HepG2 (cell line): Measurements from ENCODE around the gene RBM12. TPM values are rescaled to one million over a fixed set of nuclear protein-coding genes. Genes with fewer than 3 reads are reported as not detected.

ENCODE experiments used
- ATF7-NPFF ChIP-seq: sonication (generic); formaldehyde crosslinking; IDR thresholded peaks from 2 replicates; pipeline ENCODE4 v1.8.1; 2023; ENCODE audit warnings: mild to moderate bottlenecking, low read depth, missing genetic modification reagents, moderate library complexity
- CENPX ChIP-seq: sonication (generic); formaldehyde crosslinking; IDR thresholded peaks from 2 replicates; pipeline ENCODE4 v1.9.0; 2021; ENCODE audit warnings: mild to moderate bottlenecking, missing genetic modification reagents, moderate library complexity
- HES4 ChIP-seq: sonication (generic); formaldehyde crosslinking; IDR thresholded peaks from 2 replicates; pipeline ENCODE4 v1.9.0; 2021; ENCODE audit warnings: mild to moderate bottlenecking, missing genetic modification reagents, borderline replicate concordance
- KDM5B ChIP-seq: sonication (generic); formaldehyde crosslinking; IDR thresholded peaks from 2 replicates; pipeline ENCODE4 v1.4.0; 2020; ENCODE audit warnings: missing genetic modification reagents, mild to moderate bottlenecking, borderline replicate concordance
- MIER2 ChIP-seq: IDR thresholded peaks from 2 replicates; pipeline ENCODE4 v1.6.1; 2016; ENCODE audit warnings: missing biosample characterization, missing genetic modification reagents
- NFIC ChIP-seq: IDR thresholded peaks from 2 replicates; pipeline ENCODE4 v1.6.1; 2012; ENCODE audit warnings: mild to moderate bottlenecking, low read length, inconsistent platforms
- PHF8 ChIP-seq: sonication (generic); formaldehyde crosslinking; IDR thresholded peaks from 2 replicates; pipeline ENCODE4 v1.5.0; 2020; ENCODE audit warnings: missing genetic modification reagents
- SMAD3 ChIP-seq: sonication (generic); formaldehyde crosslinking; IDR thresholded peaks from 2 replicates; pipeline ENCODE4 v1.4.0; 2020; ENCODE audit warnings: missing genetic modification reagents
- ZNF20 ChIP-seq: sonication (generic); formaldehyde crosslinking; IDR thresholded peaks from 2 replicates; pipeline ENCODE4 v1.4.0; 2020; ENCODE audit warnings: mild to moderate bottlenecking, moderate library complexity, missing genetic modification reagents
- ZNF30 ChIP-seq: sonication (generic); formaldehyde crosslinking; IDR thresholded peaks from 2 replicates; pipeline ENCODE4 v1.5.0; 2020; ENCODE audit warnings: mild to moderate bottlenecking, missing genetic modification reagents
- ZNF441 ChIP-seq: sonication (generic); formaldehyde crosslinking; IDR thresholded peaks from 2 replicates; pipeline ENCODE4 v1.7.0; 2021; ENCODE audit warnings: missing genetic modification reagents, borderline replicate concordance
- ZNF607 ChIP-seq: sonication (generic); formaldehyde crosslinking; IDR thresholded peaks from 2 replicates; pipeline ENCODE4 v1.5.1; 2020; ENCODE audit warnings: missing genetic modification reagents, mild to moderate bottlenecking, borderline replicate concordance
- ZNF614 ChIP-seq: IDR thresholded peaks from 2 replicates; pipeline ENCODE4 v1.6.1; 2018; ENCODE audit warnings: missing biosample characterization, missing genetic modification reagents, inconsistent platforms, borderline replicate concordance
- ZNF629 ChIP-seq: sonication (generic); formaldehyde crosslinking; conservative IDR thresholded peaks from 2 replicates; pipeline ENCODE4 v1.5.0; 2020; ENCODE audit warnings: missing genetic modification reagents
- ZNF841 ChIP-seq: sonication (generic); formaldehyde crosslinking; IDR thresholded peaks from 2 replicates; pipeline ENCODE4 v1.8.1; 2023; ENCODE audit warnings: missing genetic modification reagents, borderline replicate concordance
- ZNF891 ChIP-seq: sonication (generic); formaldehyde crosslinking; IDR thresholded peaks from 2 replicates; pipeline ENCODE4 v1.5.0; 2020; ENCODE audit warnings: mild to moderate bottlenecking, missing genetic modification reagents
- polyA plus RNA-seq, 8 experiments: library from polyadenylated mRNA; depleted of rRNA in 3 of 8; stranded (reverse) in 7 of 8; unstranded in 1 of 8; fragments of >200 nt; fragmentation: Illumina TruSeq in 4 of 8; extraction: Trizol in 4 of 8; gene quantifications; 2 replicates each; pipeline versions ENCODE4 v1.2.1 to v1.2.3, GENCODE V29; 2011 to 2016; ENCODE audit warnings: low read depth in 4 of 8, missing spikeins in 1 of 8, mixed read lengths in 1 of 8; ENCODE audit not compliant: insufficient read depth in 1 of 8
- total RNA-seq, 5 experiments: library from RNA; depleted of rRNA; stranded (reverse); fragments of >200 nt; fragmentation: Illumina TruSeq; extraction: Trizol; gene quantifications; 2 replicates each; pipeline ENCODE4 v1.2.3, GENCODE V29; 2016; ENCODE audit warnings: low read depth in 1 of 5
- TF ChIP-seq, protein P1 (sequence below): sonication (generic); formaldehyde crosslinking; IDR thresholded peaks from 2 replicates; pipeline ENCODE4 v1.5.0; 2020; ENCODE audit warnings: missing genetic modification reagents
- TF ChIP-seq, protein P2 (sequence below): IDR thresholded peaks from 2 replicates; pipeline ENCODE4 v1.6.1; 2012; ENCODE audit warnings: low read length, improper control_type of control experiment
- TF ChIP-seq, protein P3 (sequence below): IDR thresholded peaks from 2 replicates; pipeline ENCODE4 v1.6.1; 2016; ENCODE audit warnings: missing compliant biosample characterization, missing genetic modification reagents, borderline replicate concordance
- TF ChIP-seq, protein P4 (sequence below): sonication (generic); formaldehyde crosslinking; IDR thresholded peaks from 2 replicates; pipeline ENCODE4 v1.4.0; 2020; ENCODE audit warnings: missing genetic modification reagents
- TF ChIP-seq, protein P5 (sequence below): conservative IDR thresholded peaks from 2 replicates; pipeline ENCODE4 v1.6.1; 2018; ENCODE audit warnings: missing genetic modification reagents

RBM12 gene
- total and polyA plus RNA-seq, 2 of the 13 experiments (the other 11 are each of a cell fraction or from before 2014, with no cell fraction given): 97.9 to 104 TPM

DNA sequence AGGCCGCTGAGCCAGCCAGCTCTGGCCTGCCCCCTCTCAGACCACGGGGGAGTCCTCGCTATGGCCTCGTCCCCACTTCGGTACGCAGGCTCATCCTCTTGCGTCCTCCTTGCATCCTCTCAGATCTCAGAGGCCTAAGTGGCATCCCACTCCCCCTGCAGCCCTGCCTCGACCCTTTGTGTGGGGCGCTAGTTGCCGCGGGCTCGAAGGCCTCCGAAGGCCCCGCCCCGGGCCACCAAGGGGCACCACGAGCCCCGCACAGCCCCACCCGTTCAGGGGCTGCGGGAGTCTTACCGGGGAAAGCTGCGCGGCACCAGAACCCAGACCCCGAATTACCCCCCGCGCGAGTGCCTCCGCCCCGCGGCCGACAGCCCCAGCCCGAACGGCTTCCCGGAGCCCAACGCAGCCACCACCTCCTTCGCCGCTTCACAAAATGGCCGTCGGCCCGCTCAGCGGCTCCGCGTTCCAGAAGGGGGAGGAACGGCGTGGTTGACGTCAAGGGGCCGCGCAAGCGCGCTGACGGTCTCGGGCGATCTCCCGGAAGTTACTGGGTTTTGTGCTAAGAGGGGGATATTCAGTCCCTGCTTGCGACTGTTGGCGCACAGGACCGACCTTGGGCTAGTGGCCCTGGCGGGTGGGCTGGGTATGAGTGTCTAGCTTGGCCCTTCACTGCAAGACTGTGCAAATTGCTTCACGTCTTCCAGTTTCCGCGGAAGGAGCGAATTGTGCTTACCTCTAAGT is at the start of gene RBM12, which contains the start of gene CPNE1 (continued):
- TF ChIP-seq ZNF841 (CRISPR knock-in tag): no peak; the same call in 1 of the 2 replicates
- TF ChIP-seq MIER2 (CRISPR knock-in tag): no peak; the same call in 1 of the 2 replicates
- TF ChIP-seq, protein P1, sequence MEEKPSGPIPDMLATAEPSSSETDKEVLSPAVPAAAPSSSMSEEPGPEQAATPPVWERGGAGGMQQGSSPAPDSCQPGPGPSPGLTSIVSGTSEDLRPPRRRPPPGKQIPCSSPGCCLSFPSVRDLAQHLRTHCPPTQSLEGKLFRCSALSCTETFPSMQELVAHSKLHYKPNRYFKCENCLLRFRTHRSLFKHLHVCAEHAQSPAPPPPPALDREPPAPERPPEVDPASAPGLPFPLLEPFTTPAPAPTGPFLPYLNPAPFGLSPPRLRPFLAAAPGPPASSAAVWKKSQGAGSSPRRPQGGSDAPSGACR (CRISPR knock-in tag): peak; percentile 93; the same call in 1 of the 2 replicates
- peak; percentile 94 for TF ChIP-seq ZNF891 (CRISPR knock-in tag)
- TF ChIP-seq ATF7-NPFF: peak; percentile 98
- TF ChIP-seq, protein P2, sequence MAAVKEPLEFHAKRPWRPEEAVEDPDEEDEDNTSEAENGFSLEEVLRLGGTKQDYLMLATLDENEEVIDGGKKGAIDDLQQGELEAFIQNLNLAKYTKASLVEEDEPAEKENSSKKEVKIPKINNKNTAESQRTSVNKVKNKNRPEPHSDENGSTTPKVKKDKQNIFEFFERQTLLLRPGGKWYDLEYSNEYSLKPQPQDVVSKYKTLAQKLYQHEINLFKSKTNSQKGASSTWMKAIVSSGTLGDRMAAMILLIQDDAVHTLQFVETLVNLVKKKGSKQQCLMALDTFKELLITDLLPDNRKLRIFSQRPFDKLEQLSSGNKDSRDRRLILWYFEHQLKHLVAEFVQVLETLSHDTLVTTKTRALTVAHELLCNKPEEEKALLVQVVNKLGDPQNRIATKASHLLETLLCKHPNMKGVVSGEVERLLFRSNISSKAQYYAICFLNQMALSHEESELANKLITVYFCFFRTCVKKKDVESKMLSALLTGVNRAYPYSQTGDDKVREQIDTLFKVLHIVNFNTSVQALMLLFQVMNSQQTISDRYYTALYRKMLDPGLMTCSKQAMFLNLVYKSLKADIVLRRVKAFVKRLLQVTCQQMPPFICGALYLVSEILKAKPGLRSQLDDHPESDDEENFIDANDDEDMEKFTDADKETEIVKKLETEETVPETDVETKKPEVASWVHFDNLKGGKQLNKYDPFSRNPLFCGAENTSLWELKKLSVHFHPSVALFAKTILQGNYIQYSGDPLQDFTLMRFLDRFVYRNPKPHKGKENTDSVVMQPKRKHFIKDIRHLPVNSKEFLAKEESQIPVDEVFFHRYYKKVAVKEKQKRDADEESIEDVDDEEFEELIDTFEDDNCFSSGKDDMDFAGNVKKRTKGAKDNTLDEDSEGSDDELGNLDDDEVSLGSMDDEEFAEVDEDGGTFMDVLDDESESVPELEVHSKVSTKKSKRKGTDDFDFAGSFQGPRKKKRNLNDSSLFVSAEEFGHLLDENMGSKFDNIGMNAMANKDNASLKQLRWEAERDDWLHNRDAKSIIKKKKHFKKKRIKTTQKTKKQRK: no peak
- no peak for TF ChIP-seq NFIC
- peak; percentile 99 for TF ChIP-seq PHF8 (CRISPR knock-in tag)
- TF ChIP-seq SMAD3 (CRISPR knock-in tag): peak; percentile 77
- TF ChIP-seq, protein P3, sequence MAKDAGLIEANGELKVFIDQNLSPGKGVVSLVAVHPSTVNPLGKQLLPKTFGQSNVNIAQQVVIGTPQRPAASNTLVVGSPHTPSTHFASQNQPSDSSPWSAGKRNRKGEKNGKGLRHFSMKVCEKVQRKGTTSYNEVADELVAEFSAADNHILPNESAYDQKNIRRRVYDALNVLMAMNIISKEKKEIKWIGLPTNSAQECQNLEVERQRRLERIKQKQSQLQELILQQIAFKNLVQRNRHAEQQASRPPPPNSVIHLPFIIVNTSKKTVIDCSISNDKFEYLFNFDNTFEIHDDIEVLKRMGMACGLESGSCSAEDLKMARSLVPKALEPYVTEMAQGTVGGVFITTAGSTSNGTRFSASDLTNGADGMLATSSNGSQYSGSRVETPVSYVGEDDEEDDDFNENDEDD (CRISPR knock-in tag): peak; percentile 93
- TF ChIP-seq, protein P4, sequence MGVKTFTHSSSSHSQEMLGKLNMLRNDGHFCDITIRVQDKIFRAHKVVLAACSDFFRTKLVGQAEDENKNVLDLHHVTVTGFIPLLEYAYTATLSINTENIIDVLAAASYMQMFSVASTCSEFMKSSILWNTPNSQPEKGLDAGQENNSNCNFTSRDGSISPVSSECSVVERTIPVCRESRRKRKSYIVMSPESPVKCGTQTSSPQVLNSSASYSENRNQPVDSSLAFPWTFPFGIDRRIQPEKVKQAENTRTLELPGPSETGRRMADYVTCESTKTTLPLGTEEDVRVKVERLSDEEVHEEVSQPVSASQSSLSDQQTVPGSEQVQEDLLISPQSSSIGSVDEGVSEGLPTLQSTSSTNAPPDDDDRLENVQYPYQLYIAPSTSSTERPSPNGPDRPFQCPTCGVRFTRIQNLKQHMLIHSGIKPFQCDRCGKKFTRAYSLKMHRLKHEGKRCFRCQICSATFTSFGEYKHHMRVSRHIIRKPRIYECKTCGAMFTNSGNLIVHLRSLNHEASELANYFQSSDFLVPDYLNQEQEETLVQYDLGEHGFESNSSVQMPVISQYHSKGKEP: 0 out of 2 replicates have a peak, but pooled peaks have one; percentile 91
- peak; percentile 93 for TF ChIP-seq ZNF441 (CRISPR knock-in tag)
- no peak for TF ChIP-seq CENPX (CRISPR knock-in tag)
- TF ChIP-seq, protein P5, sequence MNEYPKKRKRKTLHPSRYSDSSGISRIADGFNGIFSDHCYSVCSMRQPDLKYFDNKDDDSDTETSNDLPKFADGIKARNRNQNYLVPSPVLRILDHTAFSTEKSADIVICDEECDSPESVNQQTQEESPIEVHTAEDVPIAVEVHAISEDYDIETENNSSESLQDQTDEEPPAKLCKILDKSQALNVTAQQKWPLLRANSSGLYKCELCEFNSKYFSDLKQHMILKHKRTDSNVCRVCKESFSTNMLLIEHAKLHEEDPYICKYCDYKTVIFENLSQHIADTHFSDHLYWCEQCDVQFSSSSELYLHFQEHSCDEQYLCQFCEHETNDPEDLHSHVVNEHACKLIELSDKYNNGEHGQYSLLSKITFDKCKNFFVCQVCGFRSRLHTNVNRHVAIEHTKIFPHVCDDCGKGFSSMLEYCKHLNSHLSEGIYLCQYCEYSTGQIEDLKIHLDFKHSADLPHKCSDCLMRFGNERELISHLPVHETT: peak; percentile 58; the same call in 1 of the 2 replicates
- TF ChIP-seq ZNF614 (CRISPR knock-in tag): peak; percentile 96
- peak; percentile 74; the same call in 1 of the 2 replicates for TF ChIP-seq ZNF30 (CRISPR knock-in tag)
- peak; percentile 91 for TF ChIP-seq HES4 (CRISPR knock-in tag)
- peak; percentile 99 for TF ChIP-seq KDM5B (CRISPR knock-in tag)
- TF ChIP-seq ZNF20 (CRISPR knock-in tag): 0 out of 2 replicates have a peak, but pooled peaks have one; percentile 95
- TF ChIP-seq ZNF629: peak; percentile 39; the same call in 1 of the 2 replicates
- peak; percentile 100 for TF ChIP-seq ZNF607 (CRISPR knock-in tag)
